Upper lobe of left lung (tissue), 6 donors: ENCODE data around the gene PCNX3. TPM values are rescaled to one million over a fixed set of nuclear protein-coding genes. Genes with fewer than 3 reads are reported as not detected.
A peak's percentile ranks its signal among the peaks of the same experiment; 100 is the strongest.

ENCODE experiments used
- ATAC-seq, 2 donors: fragments of 200-7000 bp; cut with Tn5 transposase; one replicate each; pipeline ENCODE4 v1.9.1; 2022; ENCODE audit warnings: mild to moderate bottlenecking in 2 of 2, moderate library complexity in 2 of 2; ENCODE audit not compliant: low FRiP score in 2 of 2
- DNase-seq, 2 donors: peaks; one replicate each; pipeline ENCODE4 v3.0.0-alpha.2; 2019 to 2020
- H3K27ac ChIP-seq, 4 donors: fragments of 200-600 bp; sonication (generic); one replicate each; pipeline ENCODE4 v1.5.1; 2016 to 2019
- H3K27me3 ChIP-seq, 4 donors: fragments of 200-600 bp; sonication (generic); one replicate each; pipeline ENCODE4 v1.5.1; 2017 to 2019
- H3K36me3 ChIP-seq, 4 donors: fragments of 200-600 bp; sonication (generic); one replicate each; pipeline ENCODE4 v1.5.1; 2016 to 2019
- H3K4me1 ChIP-seq, 4 donors: fragments of 200-600 bp; sonication (generic); one replicate each; pipeline ENCODE4 v1.5.1; 2018 to 2019
- H3K4me3 ChIP-seq, 4 donors: fragments of 200-600 bp; sonication (generic); one replicate each; pipeline ENCODE4 v1.5.1; 2017 to 2019; ENCODE audit warnings: mild to moderate bottlenecking in 2 of 4, moderate library complexity in 1 of 4
- H3K9me3 ChIP-seq, 4 donors: fragments of 200-600 bp; sonication (generic); one replicate each; pipeline ENCODE4 v1.5.1; 2018 to 2019
- EP300 ChIP-seq, 4 donors: sonication (generic); formaldehyde crosslinking; IDR thresholded peaks; one replicate each; pipeline ENCODE4 v1.5.1; 2017; ENCODE audit warnings: antibody characterized with exemption in 4 of 4, control low read depth in 2 of 4
- POLR2A ChIP-seq, 4 donors: fragments of 450-650 bp; IDR thresholded peaks; one replicate each; pipeline ENCODE4 v1.5.1; 2016 to 2017; ENCODE audit warnings: antibody characterized with exemption in 4 of 4, mild to moderate bottlenecking in 2 of 4
- POLR2AphosphoS5 ChIP-seq, 2 donors: sonication (generic); formaldehyde crosslinking; IDR thresholded peaks; one replicate each; pipeline ENCODE4 v1.5.1; 2017; ENCODE audit warnings: antibody characterized with exemption in 2 of 2
- WGBS, 2 donors: methylation state at CpG; one replicate each; pipeline ENCODE4 v1.1.5; 2017 to 2018; 5-methylcytosine and 5-hydroxymethylcytosine counted together
- total RNA-seq, 6 donors: library from RNA; depleted of rRNA in 4 of 6; stranded (reverse); fragments of >200 nt in 4 of 6; gene quantifications; one replicate each; pipeline versions ENCODE4 v1.1.0 to v1.2.1, GENCODE V29; 2016 to 2021
- TF ChIP-seq, protein P1 (sequence below), 6 experiments: fragments of 450-650 bp in 4 of 6; fragments of 200-600 bp in 2 of 6; sonication (generic) in 2 of 6; IDR thresholded peaks; one replicate each; pipeline ENCODE4 v1.5.1; 2016 to 2019; ENCODE audit warnings: antibody characterized with exemption in 6 of 6
- donor health status: DM: no; HTN: no; CAD: no; lungs with moderate emphysema.
- donor health status: DM: no; HTN: yes; CAD: no; lungs with severe emphysema.

The PCNX3 gene
- total RNA-seq, 6 donors from 2014 or later, result 26.7 to 63.9 (median 43.9) TPM

DNA sequence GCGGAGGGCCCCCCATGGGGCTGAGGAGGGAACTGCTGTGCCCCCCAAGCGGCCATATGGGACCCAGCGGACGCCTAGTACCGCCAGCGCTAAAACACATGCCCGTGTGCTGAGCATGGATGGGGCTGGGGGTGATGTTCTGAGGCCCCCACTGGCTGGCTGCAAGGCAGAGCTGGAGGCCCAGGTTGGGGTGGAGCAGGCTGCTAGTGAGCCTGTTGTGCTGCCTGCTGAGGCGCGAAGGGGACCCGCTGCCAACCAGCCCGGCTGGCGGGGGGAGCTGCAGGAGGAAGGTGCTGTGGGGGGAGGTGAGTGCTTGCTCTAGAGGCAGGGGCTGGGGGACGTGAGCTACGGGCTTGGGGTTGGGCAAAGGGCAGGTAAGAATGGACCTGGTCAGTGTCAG is 3.2 kb downstream of the PCNX3 start:
- no peak for ATAC-seq
- Histone ChIP-seq H3K27me3 (no peaks in the 10 kb centered on the region), H3K4me3 (no peak overlapping the region), H3K27ac (no peak overlapping the region), H3K4me1 (peaks cover 13 to 29% (median 16%) of the 10 kb centered on the region in 4 donors), H3K36me3 (peaks cover 21 to 65% (median 51%) of the 10 kb centered on the region in 4 donors), H3K9me3 (no peaks in the 10 kb centered on the region)
- TF ChIP-seq POLR2A (IDR thresholded peaks at IDR 0.05), result no peak
- TF ChIP-seq POLR2AphosphoS5 (IDR thresholded peaks at IDR 0.05), result no peak
- TF ChIP-seq EP300 (IDR thresholded peaks at IDR 0.05), result no peak
- TF ChIP-seq, protein P1, sequence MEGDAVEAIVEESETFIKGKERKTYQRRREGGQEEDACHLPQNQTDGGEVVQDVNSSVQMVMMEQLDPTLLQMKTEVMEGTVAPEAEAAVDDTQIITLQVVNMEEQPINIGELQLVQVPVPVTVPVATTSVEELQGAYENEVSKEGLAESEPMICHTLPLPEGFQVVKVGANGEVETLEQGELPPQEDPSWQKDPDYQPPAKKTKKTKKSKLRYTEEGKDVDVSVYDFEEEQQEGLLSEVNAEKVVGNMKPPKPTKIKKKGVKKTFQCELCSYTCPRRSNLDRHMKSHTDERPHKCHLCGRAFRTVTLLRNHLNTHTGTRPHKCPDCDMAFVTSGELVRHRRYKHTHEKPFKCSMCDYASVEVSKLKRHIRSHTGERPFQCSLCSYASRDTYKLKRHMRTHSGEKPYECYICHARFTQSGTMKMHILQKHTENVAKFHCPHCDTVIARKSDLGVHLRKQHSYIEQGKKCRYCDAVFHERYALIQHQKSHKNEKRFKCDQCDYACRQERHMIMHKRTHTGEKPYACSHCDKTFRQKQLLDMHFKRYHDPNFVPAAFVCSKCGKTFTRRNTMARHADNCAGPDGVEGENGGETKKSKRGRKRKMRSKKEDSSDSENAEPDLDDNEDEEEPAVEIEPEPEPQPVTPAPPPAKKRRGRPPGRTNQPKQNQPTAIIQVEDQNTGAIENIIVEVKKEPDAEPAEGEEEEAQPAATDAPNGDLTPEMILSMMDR (IDR thresholded peaks at IDR 0.05), result no peak
- WGBS, 2 donors, result 90 to 92% methylated on average over 7 to 13 of the region's 14 CpGs
- peak in 1 of 2 donors; percentile 70 for DNase-seq

- DNase-seq (peak in 1 of 2 donors; percentile 85), ATAC-seq (no peak)
- Histone ChIP-seq H3K27me3 (no peaks in the 10 kb centered on the region), H3K4me3 (no peak overlapping the region), H3K4me1 (peaks cover 13 to 29% (median 16%) of the 10 kb centered on the region in 4 donors), H3K9me3 (no peaks in the 10 kb centered on the region), H3K27ac (no peak overlapping the region), H3K36me3 (peaks cover 26 to 71% (median 58%) of the 10 kb centered on the region in 4 donors)
- WGBS, 2 donors, result 94 to 95% methylated on average over 11 to 23 of the region's 29 CpGs
- TF ChIP-seq POLR2A (IDR thresholded peaks at IDR 0.05) (no peak), POLR2AphosphoS5 (IDR thresholded peaks at IDR 0.05) (no peak), EP300 (IDR thresholded peaks at IDR 0.05) (no peak)
- TF ChIP-seq, protein P1 (IDR thresholded peaks at IDR 0.05), result no peak
These were observed 3.8 kb downstream of the PCNX3 start for GRCh38 chr11:65619281-65619928.

GRCh38 chr11:65620666-65621065 is 5.1 kb downstream of the PCNX3 start:
- Histone ChIP-seq H3K4me1 (peaks cover 13 to 30% (median 16%) of the 10 kb centered on the region in 4 donors), H3K9me3 (no peaks in the 10 kb centered on the region), H3K4me3 (no peak overlapping the region), H3K36me3 (peaks cover 34 to 84% (median 70%) of the 10 kb centered on the region in 4 donors), H3K27ac (peak overlapping the region in 1 of 4 donors; percentile 32), H3K27me3 (no peaks in the 10 kb centered on the region)
- no peak for ATAC-seq
- DNase-seq, result peak in 1 of 2 donors; percentile 80
- no peak for TF ChIP-seq POLR2AphosphoS5 (IDR thresholded peaks at IDR 0.05)
- TF ChIP-seq EP300 (IDR thresholded peaks at IDR 0.05), result no peak
- no peak for TF ChIP-seq POLR2A (IDR thresholded peaks at IDR 0.05)
- TF ChIP-seq, protein P1 (IDR thresholded peaks at IDR 0.05), result no peak
- WGBS, 2 donors, result 73 to 93% methylated on average over 10 to 19 of the region's 19 CpGs

DNA sequence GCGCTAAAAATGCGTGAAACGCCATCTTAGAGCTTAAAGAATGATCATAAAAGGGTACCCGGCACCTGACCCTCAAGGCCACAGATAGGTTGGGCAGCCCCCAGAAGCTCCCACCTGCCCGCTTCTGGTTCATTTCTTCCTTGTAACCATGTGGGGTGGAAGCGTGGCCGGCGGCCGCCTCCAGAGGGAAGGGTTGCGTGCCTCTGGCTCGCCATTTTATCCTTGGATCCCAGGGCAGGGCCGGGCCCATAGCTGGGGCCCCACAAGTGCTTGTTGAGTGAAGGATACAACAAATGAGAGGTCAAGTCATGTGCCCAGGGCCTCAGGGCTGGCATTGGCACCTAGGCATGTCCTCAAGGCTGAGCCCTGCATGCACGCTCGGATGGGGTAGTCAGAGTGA is 5.9 kb downstream of the PCNX3 start:
- WGBS, 2 donors, result 69 to 91% methylated on average over 14 of the region's 14 CpGs
- no peak for ATAC-seq
- Histone ChIP-seq H3K36me3 (peaks cover 38 to 92% (median 77%) of the 10 kb centered on the region in 4 donors), H3K4me1 (peaks cover 11 to 32% (median 16%) of the 10 kb centered on the region in 4 donors), H3K9me3 (no peaks in the 10 kb centered on the region), H3K4me3 (no peak overlapping the region), H3K27ac (peak overlapping the region in 2 of 4 donors; percentile 17 to 35), H3K27me3 (no peaks in the 10 kb centered on the region)
- TF ChIP-seq, protein P1 (IDR thresholded peaks at IDR 0.05), result no peak
- no peak for TF ChIP-seq POLR2A (IDR thresholded peaks at IDR 0.05)
- no peak for TF ChIP-seq EP300 (IDR thresholded peaks at IDR 0.05)
- no peak for TF ChIP-seq POLR2AphosphoS5 (IDR thresholded peaks at IDR 0.05)
- DNase-seq, result peak in 1 of 2 donors; percentile 74
